Activated naive CD4-positive, alpha-beta T cell treated with Interleukin-2 at 50 U/mL for 16 hours (primary cell): ENCODE results near the gene DYNLT1.
"Not testable (repeated sequence)": the region's sequence is repeated elsewhere in the genome, so short reads cannot be mapped to it uniquely, and the experiment has no call there.

Experiments used
- DNase-seq: peaks from one replicate; pipeline ENCODE4 v3.0.0-alpha.2; 2020

Gene DYNLT1

GRCh38 chr6:158644231-158645063 is at the start of gene DYNLT1:
TSS of gene DYNLT1 (minus strand) at chr6:158644743. CDS start at chr6:158644708, 35 bp downstream.
- DNase-seq, result peak; percentile 91

- DNase-seq, result no peak
Observed at GRCh38 chr6:158688860-158689259, 44.3 kb upstream of the DYNLT1 start.

- DNase-seq, result no peak
Observed at GRCh38 chr6:158687506-158687905, 43.0 kb upstream of the DYNLT1 start.

GRCh38 chr6:158686791-158687381 is 42.3 kb upstream of the DYNLT1 start:
- DNase-seq, result peak; percentile 31

- DNase-seq, result no peak
Observed at GRCh38 chr6:158686311-158686710, 41.8 kb upstream of the DYNLT1 start.

GRCh38 chr6:158684745-158685324 is 40.3 kb upstream of the DYNLT1 start:
- DNase-seq, result no peak

- DNase-seq, result no peak
Observed at GRCh38 chr6:158684311-158684710, 39.8 kb upstream of the DYNLT1 start.

GRCh38 chr6:158680481-158680880 is 35.9 kb upstream of the DYNLT1 start:
- DNase-seq, result no peak

GRCh38 chr6:158680015-158680414 is 35.5 kb upstream of the DYNLT1 start:
- DNase-seq, result no peak

- DNase-seq, result no peak
Observed at GRCh38 chr6:158677906-158678578, 33.5 kb upstream of the DYNLT1 start.

GRCh38 chr6:158677094-158677493 is 32.6 kb upstream of the DYNLT1 start:
- not testable (repeated sequence) for DNase-seq

GRCh38 chr6:158674342-158675131 is 30.0 kb upstream of the DYNLT1 start:
- DNase-seq, result no peak

- DNase-seq, result no peak
Observed at GRCh38 chr6:158672726-158673125, 28.2 kb upstream of the DYNLT1 start.

- DNase-seq, result not testable (repeated sequence)
Observed at GRCh38 chr6:158672119-158672518, 27.6 kb upstream of the DYNLT1 start.

GRCh38 chr6:158669145-158670035 is 24.8 kb upstream of the DYNLT1 start:
- no peak for DNase-seq

- no peak for DNase-seq
Observed at GRCh38 chr6:158668707-158669103, 24.2 kb upstream of the DYNLT1 start.

- DNase-seq, result no peak
Observed at GRCh38 chr6:158667360-158667981, 22.9 kb upstream of the DYNLT1 start.

GRCh38 chr6:158666628-158667359 is 22.3 kb upstream of the DYNLT1 start:
- no peak for DNase-seq

GRCh38 chr6:158665332-158665731 is 20.8 kb upstream of the DYNLT1 start:
- DNase-seq, result no peak

- no peak for DNase-seq
Observed at GRCh38 chr6:158663625-158664165, 19.2 kb upstream of the DYNLT1 start.
